Kidney epithelial cell (primary cell): ENCODE results near the gene TRIM65. TPM values are rescaled to one million over a fixed set of nuclear protein-coding genes. Genes with fewer than 3 reads are reported as not detected.
"Not testable (repeated sequence)": the region's sequence is repeated elsewhere in the genome, so short reads cannot be mapped to it uniquely, and the experiment has no call there.

ENCODE experiments used
- DNase-seq: peaks from one replicate; pipeline ENCODE4 v3.0.0-alpha.2; 2010; ENCODE audit warnings: low read depth
- H3K27me3 ChIP-seq: 2 replicates; pipeline ENCODE4 v1.6.0; 2011; ENCODE audit warnings: low read length; ENCODE audit not compliant: control insufficient read depth, insufficient read depth
- H3K36me3 ChIP-seq: 2 replicates; pipeline ENCODE4 v1.5.1; 2011; ENCODE audit warnings: low read length; ENCODE audit not compliant: control insufficient read depth, insufficient read depth
- H3K4me3 ChIP-seq: 2 replicates; pipeline ENCODE4 v1.5.1; 2011; ENCODE audit warnings: low read depth, mild to moderate bottlenecking, control low read depth, low read length
- total RNA-seq: library from RNA; depleted of rRNA; stranded (reverse); fragments of >200 nt; gene quantifications from 2 replicates; pipeline ENCODE4 v1.2.3, GENCODE V29; 2015
- TF ChIP-seq, protein P1 (sequence below): IDR thresholded peaks from 2 replicates; pipeline ENCODE4 v1.5.1; 2011; ENCODE audit warnings: mild to moderate bottlenecking, moderate library complexity, low read length, control low read depth, inconsistent platforms; ENCODE audit not compliant: insufficient read depth, poor library complexity, severe bottlenecking

TRIM65 gene
- total RNA-seq, 1 donor from 2014 or later, result 31.8 TPM

DNA sequence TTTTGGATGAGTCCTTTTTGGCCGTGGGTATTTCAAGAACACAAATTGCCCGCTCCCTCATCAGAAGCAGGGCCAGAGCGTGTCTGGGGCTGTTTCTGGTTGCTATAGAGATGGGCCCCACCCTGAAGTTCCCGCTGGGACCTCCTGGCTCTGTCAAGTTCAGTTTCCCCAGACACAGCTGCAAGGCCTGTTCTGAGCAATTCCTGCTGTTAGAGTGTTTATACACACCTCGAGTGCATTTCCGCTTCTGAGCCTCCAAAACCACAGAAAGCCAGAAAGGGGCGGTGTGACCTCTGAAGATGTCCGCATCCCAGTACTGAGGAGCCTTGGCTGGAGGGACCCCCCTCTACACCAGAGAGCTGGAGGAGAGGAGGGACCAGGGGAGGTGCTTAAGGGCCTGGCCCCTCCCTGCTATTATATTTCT lies 32.3 kb downstream of the TRIM65 start:
- H3K4me3 ChIP-seq, result no peak overlapping the region
- no peak for DNase-seq
- no peaks in the 10 kb centered on the region for H3K27me3 ChIP-seq
- TF ChIP-seq, protein P1, sequence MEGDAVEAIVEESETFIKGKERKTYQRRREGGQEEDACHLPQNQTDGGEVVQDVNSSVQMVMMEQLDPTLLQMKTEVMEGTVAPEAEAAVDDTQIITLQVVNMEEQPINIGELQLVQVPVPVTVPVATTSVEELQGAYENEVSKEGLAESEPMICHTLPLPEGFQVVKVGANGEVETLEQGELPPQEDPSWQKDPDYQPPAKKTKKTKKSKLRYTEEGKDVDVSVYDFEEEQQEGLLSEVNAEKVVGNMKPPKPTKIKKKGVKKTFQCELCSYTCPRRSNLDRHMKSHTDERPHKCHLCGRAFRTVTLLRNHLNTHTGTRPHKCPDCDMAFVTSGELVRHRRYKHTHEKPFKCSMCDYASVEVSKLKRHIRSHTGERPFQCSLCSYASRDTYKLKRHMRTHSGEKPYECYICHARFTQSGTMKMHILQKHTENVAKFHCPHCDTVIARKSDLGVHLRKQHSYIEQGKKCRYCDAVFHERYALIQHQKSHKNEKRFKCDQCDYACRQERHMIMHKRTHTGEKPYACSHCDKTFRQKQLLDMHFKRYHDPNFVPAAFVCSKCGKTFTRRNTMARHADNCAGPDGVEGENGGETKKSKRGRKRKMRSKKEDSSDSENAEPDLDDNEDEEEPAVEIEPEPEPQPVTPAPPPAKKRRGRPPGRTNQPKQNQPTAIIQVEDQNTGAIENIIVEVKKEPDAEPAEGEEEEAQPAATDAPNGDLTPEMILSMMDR, result no peak
- H3K36me3 ChIP-seq, result no peaks in the 10 kb centered on the region

DNA sequence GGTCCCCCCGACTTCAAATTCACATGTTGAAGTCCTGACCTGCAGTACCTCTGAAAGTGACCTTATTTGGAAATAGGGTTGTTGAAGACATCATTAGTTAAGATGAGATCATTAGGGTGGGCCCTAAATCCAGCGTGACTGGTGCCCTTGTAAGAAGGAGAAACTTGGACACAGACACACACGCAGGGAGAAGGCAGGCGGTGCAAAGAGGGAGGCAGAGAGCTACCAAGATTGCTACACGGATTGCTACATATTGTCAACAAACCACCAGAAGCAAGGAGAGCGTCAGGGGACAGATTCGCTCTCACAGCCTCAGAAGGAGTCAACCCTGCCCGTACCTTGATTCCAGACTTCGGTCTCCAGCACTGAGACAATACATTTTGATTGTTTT lies 34.8 kb downstream of the TRIM65 start:
- Histone ChIP-seq H3K4me3 (no peak overlapping the region), H3K27me3 (no peaks in the 10 kb centered on the region), H3K36me3 (no peaks in the 10 kb centered on the region)
- DNase-seq, result no peak
- TF ChIP-seq, protein P1, result no peak

- not testable (repeated sequence) for H3K36me3 ChIP-seq, DNase-seq
Measured at GRCh38 chr17:75859358-75859757, 37.4 kb downstream of the TRIM65 start.

DNA sequence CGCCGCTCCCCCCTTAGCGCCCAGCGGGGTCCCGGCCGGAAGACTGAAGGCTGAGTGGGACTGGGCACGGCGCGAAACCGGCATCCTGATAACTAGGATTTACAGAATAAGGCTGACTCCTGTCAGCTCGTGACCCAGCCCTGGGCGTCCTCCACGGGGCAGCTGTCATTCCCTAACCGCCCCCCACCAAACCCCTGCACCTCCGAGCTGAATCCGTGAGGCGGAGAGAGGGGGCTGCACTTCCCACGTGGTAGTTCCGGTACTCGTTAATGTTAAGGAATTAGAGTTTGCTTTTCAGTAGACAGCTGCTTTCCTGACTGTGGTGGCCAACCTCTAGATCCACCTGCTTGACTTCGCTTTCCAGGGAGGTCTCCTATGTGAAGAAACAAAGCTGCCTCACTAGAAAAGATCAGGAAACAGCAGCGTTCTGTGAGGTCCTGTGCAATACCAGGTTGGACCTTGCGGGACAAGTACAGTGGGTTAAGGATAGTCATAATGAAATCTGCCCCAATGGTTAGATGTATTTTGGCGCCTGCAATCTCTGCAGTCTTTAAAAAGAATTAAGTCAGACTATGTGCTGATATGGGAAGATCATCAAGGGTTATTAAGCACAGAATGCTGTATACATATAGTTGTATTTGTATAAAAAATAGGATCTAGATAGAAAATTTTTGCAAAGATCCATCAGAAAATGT lies 40.5 kb downstream of the TRIM65 start:
- TF ChIP-seq, protein P1, result no peak
- H3K36me3 ChIP-seq, result no peaks in the 10 kb centered on the region
- DNase-seq, result no peak
- H3K27me3 ChIP-seq, result no peaks in the 10 kb centered on the region
- H3K4me3 ChIP-seq, result peak overlapping the region; percentile 72

More at GRCh38 chr17:75859358-75859757, 37.4 kb downstream of the TRIM65 start:
- not testable (repeated sequence) for H3K27me3 ChIP-seq, H3K4me3 ChIP-seq

GRCh38 chr17:75855310-75856061 lies 41.3 kb downstream of the TRIM65 start, which contains the start of gene WBP2:
Gene WBP2, minus strand, starts transcription at chr17:75855335. Its CDS starts 38 bp downstream, at chr17:75855297.
- peak; percentile 100 for DNase-seq
- Histone ChIP-seq H3K4me3 (peak within 1 kb of the TSS; percentile 72), H3K27me3 (no peaks in the 10 kb centered on the region), H3K36me3 (no peaks in the 10 kb centered on the region)
- TF ChIP-seq, protein P1, result no peak

GRCh38 chr17:75854881-75855309 lies 41.9 kb downstream of the TRIM65 start:
- Histone ChIP-seq H3K36me3 (no peaks in the 10 kb centered on the region), H3K4me3 (peak overlapping the region; percentile 53), H3K27me3 (no peaks in the 10 kb centered on the region)
- TF ChIP-seq, protein P1, result peak; percentile 20
- DNase-seq, result no peak
